GM12801 (cell line): ENCODE measurements around the gene CNTNAP2.

Source experiments
- CTCF ChIP-seq: IDR thresholded peaks from one replicate; pipeline ENCODE4 v1.5.1; 2011; ENCODE audit warnings: control low read depth; ENCODE audit not compliant: insufficient read length; ENCODE audit errors: extremely low read depth

The CNTNAP2 gene

GRCh38 chr7:148031019-148031418 lies 1914.4 kb downstream of the CNTNAP2 start:
- no peak for TF ChIP-seq CTCF

DNA sequence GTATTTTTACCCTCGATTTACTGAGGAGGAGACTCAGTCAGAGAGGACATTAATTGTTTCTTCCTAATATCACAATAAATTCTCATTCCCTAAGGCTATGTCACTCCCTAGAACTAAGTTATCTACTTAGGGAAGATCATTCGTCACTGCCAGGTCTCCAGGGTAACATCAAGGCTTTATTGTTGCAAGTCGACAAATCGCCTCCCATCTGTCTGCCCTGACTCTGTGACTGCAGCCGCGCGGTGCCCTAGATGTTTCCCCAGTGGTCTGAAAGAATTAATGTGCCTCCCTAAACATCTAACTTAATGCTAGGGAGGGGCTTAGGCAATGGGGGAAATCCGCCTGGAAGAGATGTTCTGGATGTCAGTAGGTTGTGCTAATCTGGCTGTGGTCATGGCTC lies 1915.2 kb downstream of the CNTNAP2 start:
- TF ChIP-seq CTCF: no peak

- TF ChIP-seq CTCF: no peak
Observed at GRCh38 chr7:148035950-148036349, 1919.3 kb downstream of the CNTNAP2 start.

DNA sequence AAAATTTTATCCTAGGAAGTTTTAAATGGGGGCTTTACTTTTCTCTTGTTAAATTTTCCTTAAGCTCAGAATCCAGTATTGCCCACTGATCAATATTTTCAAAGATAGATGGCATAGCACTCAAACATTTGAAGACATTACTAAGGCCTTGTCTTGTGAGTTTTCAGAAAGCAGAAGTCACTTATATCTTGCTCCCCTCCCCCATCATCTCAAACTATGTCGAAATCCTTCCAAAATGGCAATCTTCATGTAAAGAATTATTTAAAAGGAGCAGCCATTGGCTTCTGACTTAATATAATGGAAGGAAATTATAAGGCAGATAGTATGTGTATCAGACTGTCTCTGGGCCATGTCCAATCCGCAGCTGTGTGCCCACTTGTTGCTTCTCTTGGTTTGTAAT lies 1920.4 kb downstream of the CNTNAP2 start:
- TF ChIP-seq CTCF: no peak

- TF ChIP-seq CTCF: no peak
Observed at GRCh38 chr7:148041156-148041555, 1924.6 kb downstream of the CNTNAP2 start.

- no peak for TF ChIP-seq CTCF
Observed at GRCh38 chr7:148042935-148043631, 1926.5 kb downstream of the CNTNAP2 start.

DNA sequence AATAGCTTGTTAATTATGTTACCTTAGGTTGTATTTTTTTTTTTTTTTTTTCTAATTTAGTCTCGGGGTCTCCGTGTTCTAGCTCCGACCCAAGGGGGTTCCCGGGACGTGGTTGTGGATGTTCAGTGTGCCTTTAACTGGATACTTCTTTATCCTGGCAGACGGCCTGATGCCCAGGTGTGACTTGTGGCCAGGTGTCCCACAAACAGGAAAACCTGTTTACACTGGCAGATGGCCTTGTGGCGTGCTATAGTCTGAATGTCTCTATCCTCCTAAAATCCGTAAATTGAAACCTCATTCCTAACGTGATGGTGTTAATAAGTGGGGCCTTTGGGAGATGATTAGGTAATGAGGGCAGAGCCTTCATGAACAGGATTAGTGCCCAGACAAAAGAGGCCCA lies 1927.6 kb downstream of the CNTNAP2 start:
- no peak for TF ChIP-seq CTCF
